Transverse colon (tissue), 4 donors: ENCODE measurements around the gene GLCE. TPM values are rescaled to one million over a fixed set of nuclear protein-coding genes. Genes with fewer than 3 reads are reported as not detected.

ENCODE experiments used
- DNase-seq: peaks from one replicate; pipeline ENCODE4 v3.0.0-alpha.2; 2019
- H3K27ac ChIP-seq, 4 donors: fragments of 200-600 bp; sonication (generic); 2 replicates each; pipeline ENCODE4 v1.5.1; 2016 to 2018; ENCODE audit warnings: inconsistent platforms in 4 of 4
- H3K27me3 ChIP-seq: fragments of 200-600 bp; sonication (generic); 2 replicates; pipeline ENCODE4 v1.5.1; 2017; ENCODE audit warnings: inconsistent platforms
- H3K36me3 ChIP-seq, 4 donors: fragments of 200-600 bp; sonication (generic); 2 replicates each; pipeline ENCODE4 v1.5.1; 2017 to 2019; ENCODE audit warnings: inconsistent platforms in 4 of 4
- H3K4me1 ChIP-seq, 4 donors: fragments of 200-600 bp; sonication (generic); 2 replicates each; pipeline ENCODE4 v1.5.1; 2017 to 2020; ENCODE audit warnings: inconsistent platforms in 4 of 4
- H3K4me3 ChIP-seq, 4 donors: fragments of 200-600 bp; sonication (generic); 1 replicate in 1 of 4; 2 replicates in 3 of 4; pipeline versions ENCODE4 v1.5.1 to v1.6.1; 2017 to 2019; ENCODE audit warnings: inconsistent platforms in 4 of 4
- H3K9me3 ChIP-seq, 2 donors: fragments of 200-600 bp; sonication (generic); 2 replicates each; pipeline ENCODE4 v1.5.1; 2017 to 2019; ENCODE audit warnings: inconsistent platforms in 2 of 2
- EP300 ChIP-seq: sonication (generic); formaldehyde crosslinking; IDR thresholded peaks from one replicate; pipeline ENCODE4 v1.6.1; 2017; ENCODE audit warnings: antibody characterized with exemption, low read depth
- POLR2A ChIP-seq: fragments of 450-650 bp; IDR thresholded peaks from one replicate; pipeline ENCODE4 v1.6.1; 2016; ENCODE audit warnings: antibody characterized with exemption, mild to moderate bottlenecking, moderate library complexity
- POLR2AphosphoS5 ChIP-seq, 3 donors: sonication (generic); formaldehyde crosslinking; IDR thresholded peaks; one replicate each; pipeline ENCODE4 v1.6.1; 2016; ENCODE audit warnings: antibody characterized with exemption in 3 of 3
- WGBS, 2 donors: methylation state at CpG; one replicate each; pipeline ENCODE4 v1.1.5; 2018; ENCODE audit warnings: low coverage in 1 of 2; 5-methylcytosine and 5-hydroxymethylcytosine counted together
- in situ Hi-C, 4 donors: fragments of 200-750 bp; cut with MboI; loops; one replicate each; pipeline versions ENCODE4 v1.15.0 to v1.15.1; 2017; ENCODE audit warnings: low sequenced_read_pairs in 3 of 4, low pct_ligation_motif_present in 1 of 4, low pct_unique_long_range_greater_than_20kb in 1 of 4
- intact Hi-C: fragments of 100-400 bp; cut with DNase I; formaldehyde crosslinking; loops from one replicate; pipeline ENCODE4 v1.15.1; 2023; ENCODE audit warnings: low total_unique reads
- total RNA-seq, 4 donors: library from RNA; depleted of rRNA; stranded (reverse); fragments of >200 nt; gene quantifications; one replicate each; pipeline ENCODE4 v1.1.0, GENCODE V29; 2016
- TF ChIP-seq, protein P1 (sequence below), 5 experiments: fragments of 200-600 bp in 3 of 5; fragments of 450-650 bp in 2 of 5; sonication (generic) in 3 of 5; IDR thresholded peaks; 1 replicate in 2 of 5; 2 replicates in 3 of 5; pipeline ENCODE4 v1.5.1; 2016 to 2017; ENCODE audit warnings: antibody characterized with exemption in 5 of 5, inconsistent platforms in 3 of 5, mild to moderate bottlenecking in 2 of 5, moderate library complexity in 1 of 5

GLCE gene
- total RNA-seq, 4 donors from 2014 or later, result 7.9 to 38.1 (median 25.4) TPM

DNA sequence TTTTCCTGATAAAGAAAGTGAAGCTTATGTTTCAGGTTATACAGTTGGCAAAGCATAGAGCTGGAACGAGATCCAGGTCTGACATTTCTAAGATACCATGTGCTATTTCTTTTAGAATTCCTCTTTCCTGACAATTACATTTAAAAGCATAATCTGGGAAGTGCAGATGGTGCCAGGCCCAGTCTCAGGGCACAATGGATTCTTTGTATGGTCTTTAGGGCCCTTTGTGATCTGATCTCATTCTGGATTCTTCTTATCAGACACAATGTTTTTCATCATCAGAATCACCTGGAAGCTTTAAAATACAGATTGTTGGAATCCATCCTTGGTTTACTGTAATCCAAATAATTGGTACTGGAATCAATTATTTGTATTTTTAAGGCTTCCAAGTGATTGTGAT is 18.6 kb upstream of the GLCE start:
- no peaks in the 10 kb centered on the region for H3K9me3 ChIP-seq
- intact Hi-C loops (no loop called here), in situ Hi-C loops (loop anchor here in 1 of 4 donors (10.0 kb wide), 1 partner anchor 57 kb away; no protein-coding TSS in a partner anchor)
- H3K4me3 ChIP-seq, result no peak overlapping the region
- 43 to 45% methylated on average over 1 of the region's 1 CpG for WGBS, 2 donors
- H3K27ac ChIP-seq, result no peak overlapping the region
- H3K27me3 ChIP-seq, result no peaks in the 10 kb centered on the region
- H3K4me1 ChIP-seq, result peaks cover 0 to 28% (median 17%) of the 10 kb centered on the region in 4 donors
- TF ChIP-seq EP300 (no peak), POLR2A (no peak), POLR2AphosphoS5 (IDR thresholded peaks at IDR 0.05) (no peak)
- TF ChIP-seq, protein P1, sequence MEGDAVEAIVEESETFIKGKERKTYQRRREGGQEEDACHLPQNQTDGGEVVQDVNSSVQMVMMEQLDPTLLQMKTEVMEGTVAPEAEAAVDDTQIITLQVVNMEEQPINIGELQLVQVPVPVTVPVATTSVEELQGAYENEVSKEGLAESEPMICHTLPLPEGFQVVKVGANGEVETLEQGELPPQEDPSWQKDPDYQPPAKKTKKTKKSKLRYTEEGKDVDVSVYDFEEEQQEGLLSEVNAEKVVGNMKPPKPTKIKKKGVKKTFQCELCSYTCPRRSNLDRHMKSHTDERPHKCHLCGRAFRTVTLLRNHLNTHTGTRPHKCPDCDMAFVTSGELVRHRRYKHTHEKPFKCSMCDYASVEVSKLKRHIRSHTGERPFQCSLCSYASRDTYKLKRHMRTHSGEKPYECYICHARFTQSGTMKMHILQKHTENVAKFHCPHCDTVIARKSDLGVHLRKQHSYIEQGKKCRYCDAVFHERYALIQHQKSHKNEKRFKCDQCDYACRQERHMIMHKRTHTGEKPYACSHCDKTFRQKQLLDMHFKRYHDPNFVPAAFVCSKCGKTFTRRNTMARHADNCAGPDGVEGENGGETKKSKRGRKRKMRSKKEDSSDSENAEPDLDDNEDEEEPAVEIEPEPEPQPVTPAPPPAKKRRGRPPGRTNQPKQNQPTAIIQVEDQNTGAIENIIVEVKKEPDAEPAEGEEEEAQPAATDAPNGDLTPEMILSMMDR (IDR thresholded peaks at IDR 0.05), result no peak
- DNase-seq, result no peak
- H3K36me3 ChIP-seq, result no peaks in the 10 kb centered on the region

- TF ChIP-seq, protein P1 (IDR thresholded peaks at IDR 0.05), result no peak
- no peak for TF ChIP-seq EP300
- no peak for TF ChIP-seq POLR2A
- peaks cover 0 to 28% (median 17%) of the 10 kb centered on the region in 4 donors for H3K4me1 ChIP-seq
- H3K4me3 ChIP-seq, result no peak overlapping the region
- intact Hi-C loops, result no loop called here
- in situ Hi-C loops, result loop anchor here in 1 of 4 donors (10.0 kb wide), 1 partner anchor 59 kb away; no protein-coding TSS in a partner anchor
- DNase-seq, result no peak
- no peaks in the 10 kb centered on the region for H3K9me3 ChIP-seq
- WGBS, 2 donors, result 10 to 30% methylated on average over 3 to 4 of the region's 4 CpGs
- H3K27me3 ChIP-seq, result no peaks in the 10 kb centered on the region
- H3K27ac ChIP-seq, result peak overlapping the region in 3 of 4 donors; percentile 11 to 36 (median 18)
- no peaks in the 10 kb centered on the region for H3K36me3 ChIP-seq
Observed at GRCh38 chr15:69143756-69144436, 16.5 kb upstream of the GLCE start.

GRCh38 chr15:69144530-69144929 is 15.9 kb upstream of the GLCE start:
- H3K4me1 ChIP-seq, result peaks cover 0 to 28% (median 17%) of the 10 kb centered on the region in 4 donors
- WGBS, 2 donors, result 60 to 66% methylated on average over 5 of the region's 5 CpGs
- in situ Hi-C loops (loop anchor here in 1 of 4 donors (10.0 kb wide), 1 partner anchor 60 kb away; no protein-coding TSS in a partner anchor), intact Hi-C loops (no loop called here)
- H3K36me3 ChIP-seq, result no peaks in the 10 kb centered on the region
- no peak for DNase-seq
- no peaks in the 10 kb centered on the region for H3K27me3 ChIP-seq
- H3K9me3 ChIP-seq, result no peaks in the 10 kb centered on the region
- H3K4me3 ChIP-seq, result no peak overlapping the region
- H3K27ac ChIP-seq, result peak overlapping the region in 2 of 4 donors; percentile 18 to 36
- TF ChIP-seq POLR2AphosphoS5 (IDR thresholded peaks at IDR 0.05) (no peak), EP300 (no peak), POLR2A (no peak)
- TF ChIP-seq, protein P1 (IDR thresholded peaks at IDR 0.05), result no peak

DNA sequence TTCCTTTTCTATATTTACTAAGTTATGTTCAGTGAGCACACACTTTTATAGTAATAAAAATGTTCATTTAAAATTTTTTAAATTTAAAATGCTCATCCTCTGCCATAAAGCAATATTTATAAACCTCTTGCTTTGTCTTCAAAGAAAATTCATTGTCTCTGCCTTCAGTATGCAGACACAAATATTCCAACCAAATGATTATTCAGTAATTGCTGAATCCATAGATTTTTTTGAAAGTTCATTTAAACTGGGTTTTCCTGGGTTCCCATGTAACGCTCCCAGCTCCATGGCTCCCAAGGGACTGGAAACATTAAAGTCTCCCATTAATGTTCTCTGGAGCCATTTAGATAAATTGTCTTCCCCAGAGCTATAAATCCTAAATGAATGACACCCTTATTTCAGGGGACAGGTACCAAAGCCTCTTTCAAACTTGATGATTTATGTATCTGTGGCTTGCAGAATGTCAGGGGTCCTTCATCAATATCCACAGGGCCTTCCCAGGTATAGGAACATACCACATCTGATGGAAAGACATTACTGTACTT is 15.2 kb upstream of the GLCE start:
- WGBS, 2 donors, result 75 to 82% methylated on average over 1 of the region's 1 CpG
- H3K27ac ChIP-seq, result no peak overlapping the region
- peaks cover 0 to 28% (median 17%) of the 10 kb centered on the region in 4 donors for H3K4me1 ChIP-seq
- DNase-seq, result no peak
- intact Hi-C loops, result no loop called here
- H3K9me3 ChIP-seq, result no peaks in the 10 kb centered on the region
- H3K36me3 ChIP-seq, result no peaks in the 10 kb centered on the region
- no peak overlapping the region for H3K4me3 ChIP-seq
- in situ Hi-C loops, result loop anchor here in 1 of 4 donors (10.0 kb wide), 1 partner anchor 60 kb away; no protein-coding TSS in a partner anchor
- H3K27me3 ChIP-seq, result no peaks in the 10 kb centered on the region
- no peak for TF ChIP-seq POLR2A
- no peak for TF ChIP-seq EP300
- TF ChIP-seq, protein P1 (IDR thresholded peaks at IDR 0.05), result no peak
- TF ChIP-seq POLR2AphosphoS5 (IDR thresholded peaks at IDR 0.05), result no peak
